H1 (cell line): Measurements from ENCODE around the gene SRSF12. TPM values are rescaled to one million over a fixed set of nuclear protein-coding genes. Genes with fewer than 3 reads are reported as not detected.

Experiments used
- CTCF ChIA-PET: fragments of 300-600 bp; sonication (Branson Sonifier 250); formaldehyde crosslinking; loops from one replicate; lab custom pipeline; 2021; ENCODE audit not compliant: partially characterized antibody; lab: Charles Lee
- POLR2A ChIA-PET: fragments of 300-600 bp; sonication (Branson Sonifier 250); formaldehyde crosslinking; loops from one replicate; lab custom pipeline; 2021; ENCODE audit warnings: inconsistent platforms; ENCODE audit not compliant: partially characterized antibody; lab: Charles Lee
- DNase-seq, 2 experiments: peaks; one replicate each; pipeline versions ENCODE4 v3.0.0 to v3.0.0-alpha.2; 2010 to 2022; ENCODE audit warnings: low spot score in 2 of 2, low read depth in 1 of 2, mixed read lengths in 1 of 2
- FAIRE-seq: peaks from 2 replicates; lab custom pipeline; 2011; peaks lifted over from hg19 to GRCh38; lab: Jason Lieb, UNC
- H2AFZ ChIP-seq: 2 replicates; pipeline ENCODE4 v1.8.1; 2012; ENCODE audit warnings: low read length, inconsistent platforms
- H2AK5ac ChIP-seq: 2 replicates; pipeline ENCODE4 v1.6.1; 2013; ENCODE audit warnings: low read depth, low read length
- H2BK120ac ChIP-seq: replicated peaks from 2 replicates; pipeline ENCODE3; 2013; ENCODE audit warnings: low read depth, low read length, inconsistent platforms
- H2BK12ac ChIP-seq: 2 replicates; pipeline ENCODE4 v1.6.1; 2013; ENCODE audit warnings: low read depth, low read length
- H2BK15ac ChIP-seq: 2 replicates; pipeline ENCODE4 v1.6.1; 2013; ENCODE audit warnings: low read length
- H2BK20ac ChIP-seq: 2 replicates; pipeline ENCODE4 v1.6.1; 2013; ENCODE audit warnings: low read length
- H2BK5ac ChIP-seq: 2 replicates; pipeline ENCODE4 v1.6.1; 2013; ENCODE audit warnings: low read depth, low read length
- H3K14ac ChIP-seq: 2 replicates; pipeline ENCODE4 v1.6.1; 2013; ENCODE audit warnings: inconsistent platforms; ENCODE audit not compliant: insufficient read length
- H3K18ac ChIP-seq: 2 replicates; pipeline ENCODE4 v1.6.1; 2013; ENCODE audit warnings: low read length; ENCODE audit errors: extremely low read depth
- H3K23ac ChIP-seq: 2 replicates; pipeline ENCODE4 v1.6.1; 2013; ENCODE audit warnings: inconsistent platforms; ENCODE audit not compliant: insufficient read length
- H3K23me2 ChIP-seq: 2 replicates; pipeline ENCODE4 v1.6.1; 2013; ENCODE audit warnings: low read depth, low read length
- H3K27ac ChIP-seq: 2 replicates; pipeline ENCODE4 v1.6.1; 2011; ENCODE audit warnings: low read depth, low read length, inconsistent platforms
- H3K27me3 ChIP-seq, 4 experiments: replicated peaks in 1 of 4; 1 replicate in 1 of 4; 2 replicates in 3 of 4; pipeline versions ENCODE4 v1.6.1 to v1.8.1; 2011 to 2013; ENCODE audit warnings: low read length in 3 of 4, mild to moderate bottlenecking in 3 of 4, inconsistent platforms in 2 of 4, mixed read lengths in 2 of 4, moderate library complexity in 1 of 4; ENCODE audit not compliant: control insufficient read depth in 3 of 4, insufficient read depth in 3 of 4; ENCODE audit errors: extremely low read depth in 1 of 4
- H3K36me3 ChIP-seq, 4 experiments: 2 replicates each; pipeline versions ENCODE4 v1.6.1 to v1.8.1; 2011 to 2013; ENCODE audit warnings: mild to moderate bottlenecking in 4 of 4, low read length in 3 of 4, moderate library complexity in 2 of 4, control low read depth in 1 of 4, inconsistent platforms in 1 of 4; ENCODE audit not compliant: insufficient read depth in 4 of 4, control insufficient read depth in 2 of 4
- H3K4ac ChIP-seq: replicated peaks from 2 replicates; pipeline ENCODE3; 2013; ENCODE audit warnings: low read length, low read depth, mixed read lengths, inconsistent platforms; ENCODE audit not compliant: insufficient read length
- H3K4me1 ChIP-seq, 4 experiments: replicated peaks in 1 of 4; 1 replicate in 1 of 4; 2 replicates in 3 of 4; pipeline versions ENCODE4 v1.6.1 to v1.8.1; 2011 to 2013; ENCODE audit warnings: low read length in 3 of 4, inconsistent platforms in 2 of 4, mixed read lengths in 1 of 4; ENCODE audit not compliant: insufficient read depth in 4 of 4, control insufficient read depth in 3 of 4
- H3K4me2 ChIP-seq, 2 experiments: 2 replicates each; pipeline versions ENCODE4 v1.6.1 to v1.8.1; 2011 to 2013; ENCODE audit warnings: low read depth in 2 of 2, low read length in 2 of 2, control low read depth in 1 of 2, inconsistent platforms in 1 of 2, mild to moderate bottlenecking in 1 of 2; ENCODE audit not compliant: insufficient read depth in 1 of 2
- H3K4me3 ChIP-seq, 4 experiments: fragments of 200-600, 300-600 bp in 1 of 4; sonication (generic), shearing (Covaris generic), sonication (Bioruptor Twin) in 1 of 4; 2 replicates each; pipeline versions ENCODE4 v1.5.1 to v1.8.1; 2011 to 2016; ENCODE audit warnings: low read length in 4 of 4, low read depth in 3 of 4, control low read depth in 2 of 4, inconsistent platforms in 2 of 4, mild to moderate bottlenecking in 2 of 4, mixed read lengths in 1 of 4, moderate library complexity in 1 of 4; ENCODE audit not compliant: insufficient read depth in 2 of 4; ENCODE audit errors: extremely low read depth in 1 of 4
- H3K56ac ChIP-seq: replicated peaks from 2 replicates; pipeline ENCODE3; 2013; ENCODE audit warnings: low read depth, mild to moderate bottlenecking, mixed read lengths, low read length, inconsistent platforms; ENCODE audit not compliant: insufficient read length
- H3K79me1 ChIP-seq: 2 replicates; pipeline ENCODE4 v1.6.1; 2013; ENCODE audit warnings: low read depth, low read length, control low read depth
- H3K79me2 ChIP-seq, 2 experiments: 2 replicates each; pipeline versions ENCODE4 v1.6.1 to v1.8.1; 2012 to 2013; ENCODE audit warnings: low read length in 2 of 2, mild to moderate bottlenecking in 2 of 2, inconsistent platforms in 1 of 2; ENCODE audit not compliant: insufficient read depth in 2 of 2, control insufficient read depth in 1 of 2
- H3K9ac ChIP-seq, 4 experiments: replicated peaks in 1 of 4; 1 replicate in 1 of 4; 2 replicates in 3 of 4; pipeline versions ENCODE4 v1.6.1 to v1.8.1; 2011 to 2013; ENCODE audit warnings: low read depth in 3 of 4, low read length in 3 of 4, control low read depth in 2 of 4, mild to moderate bottlenecking in 2 of 4, moderate library complexity in 2 of 4, inconsistent platforms in 1 of 4; ENCODE audit errors: extremely low read depth in 1 of 4
- H3K9me3 ChIP-seq, 2 experiments: 2 replicates each; pipeline versions ENCODE4 v1.6.1 to v1.8.1; 2012 to 2013; ENCODE audit warnings: mild to moderate bottlenecking in 2 of 2, moderate library complexity in 2 of 2, control low read depth in 1 of 2, inconsistent platforms in 1 of 2, low read depth in 1 of 2, low read length in 1 of 2, mixed read lengths in 1 of 2; ENCODE audit not compliant: insufficient read depth in 2 of 2
- H4K20me1 ChIP-seq, 2 experiments: replicated peaks in 1 of 2; 2 replicates each; pipeline versions ENCODE3 to v1.8.1; 2011 to 2013; ENCODE audit warnings: inconsistent platforms in 2 of 2, low read length in 2 of 2, mild to moderate bottlenecking in 1 of 2; ENCODE audit not compliant: insufficient read depth in 2 of 2, control insufficient read depth in 1 of 2
- H4K5ac ChIP-seq: 2 replicates; pipeline ENCODE4 v1.6.1; 2013; ENCODE audit warnings: low read length, low read depth, mixed read lengths, inconsistent platforms; ENCODE audit not compliant: insufficient read length
- H4K8ac ChIP-seq: 2 replicates; pipeline ENCODE4 v1.8.0; 2013; ENCODE audit warnings: mild to moderate bottlenecking, moderate library complexity, low read length, inconsistent platforms; ENCODE audit not compliant: insufficient read depth; ENCODE audit errors: extremely low read depth
- H4K91ac ChIP-seq: replicated peaks from 2 replicates; pipeline ENCODE3; 2013; ENCODE audit warnings: low read length, mixed read lengths, inconsistent platforms; ENCODE audit not compliant: insufficient read length
- CTCF ChIP-seq, 3 experiments: IDR thresholded peaks; 1 replicate in 2 of 3; 2 replicates in 1 of 3; pipeline versions ENCODE4 v1.5.1 to v1.6.1; 2011; ENCODE audit warnings: low read length in 3 of 3, mild to moderate bottlenecking in 3 of 3, inconsistent platforms in 2 of 3, low read depth in 1 of 3, moderate library complexity in 1 of 3; ENCODE audit not compliant: insufficient read depth in 1 of 3; ENCODE audit errors: control extremely low read depth in 1 of 3
- NRF1 ChIP-seq: IDR thresholded peaks from 2 replicates; pipeline ENCODE4 v1.6.1; 2011; ENCODE audit warnings: mild to moderate bottlenecking, low read depth, low read length, improper control_type of control experiment
- PHF8 ChIP-seq: fragments of 200-600 bp; sonication (generic); conservative IDR thresholded peaks from 2 replicates; pipeline ENCODE4 v1.7.1; 2012; ENCODE audit warnings: low read depth, mild to moderate bottlenecking, inconsistent platforms, low read length, moderate library complexity
- POU5F1 ChIP-seq: IDR thresholded peaks from 2 replicates; pipeline ENCODE4 v1.6.1; 2011; ENCODE audit warnings: low read depth, mild to moderate bottlenecking, low read length, moderate library complexity
- SUZ12 ChIP-seq: fragments of 200-600 bp; sonication (generic); IDR thresholded peaks from 2 replicates; pipeline ENCODE4 v1.6.1; 2012; ENCODE audit warnings: mild to moderate bottlenecking, inconsistent platforms, low read length, moderate library complexity, mixed read lengths
- WGBS, 2 experiments: shearing (Covaris generic) in 1 of 2; methylation state at CpG; one replicate each; pipeline versions ENCODE4 v1.1.6 to v1.1.7; 2013 to 2015; ENCODE audit warnings: low lambda C conversion rate in 2 of 2, mixed read lengths in 2 of 2, inconsistent platforms in 1 of 2, low coverage in 1 of 2, missing lambda C conversion rate in 1 of 2; ENCODE audit not compliant: insufficient replicate concordance in 2 of 2, insufficient coverage in 1 of 2, insufficient read length in 1 of 2; ENCODE audit errors: extremely low coverage in 1 of 2, missing lambda C conversion rate in 1 of 2; 5-methylcytosine and 5-hydroxymethylcytosine counted together
- polyA plus RNA-seq, 7 experiments: library from polyadenylated mRNA; depleted of rRNA in 3 of 7; stranded (reverse) in 5 of 7; unstranded in 2 of 7; fragments of >200 nt in 5 of 7; fragments of 200-250 nt in 2 of 7; gene quantifications; 1 replicate in 5 of 7; 2 replicates in 1 of 7; 4 replicates in 1 of 7; pipeline versions ENCODE4 v1.2.1 to v1.2.3, GENCODE V29; 2011 to 2013; ENCODE audit warnings: missing spikeins in 2 of 7, mixed read lengths in 2 of 7
- total RNA-seq: library from RNA; stranded (reverse); fragmentation: NEBNext Ultra II Directional; extraction: Animal tissue kit (Norgen Biotek cat#: 25700); gene quantifications from 2 replicates; pipeline ENCODE4 v1.2.1, GENCODE V29; 2021

Gene SRSF12
- total and polyA plus RNA-seq, 2 of the 8 experiments (the other 6 are each of a cell fraction or from before 2014, with no cell fraction given) = 2.6 to 4.2 TPM

- DNase-seq = no peak
- Histone ChIP-seq H4K20me1 (no peaks in the 10 kb centered on the region), H4K5ac (no peak overlapping the region), H3K9ac (no peak overlapping the region), H3K79me2 (no peaks in the 10 kb centered on the region), H3K27ac (no peak overlapping the region), H2BK20ac (no peak overlapping the region), H2BK15ac (no peak overlapping the region), H2AK5ac (no peak overlapping the region), H3K79me1 (no peaks in the 10 kb centered on the region), H4K91ac (no peak overlapping the region), H3K23me2 (no peaks in the 10 kb centered on the region; the same call in 1 of the 2 replicates), H3K14ac (no peak overlapping the region), H3K36me3 (peaks cover 0 to 4% (median 0%) of the 10 kb centered on the region in 4 experiments; a peak in 1 of 8 replicates), H2AFZ (no peak overlapping the region), H3K27me3 (no peaks in the 10 kb centered on the region), H2BK5ac (no peak overlapping the region), H2BK12ac (no peak overlapping the region), H3K9me3 (no peaks in the 10 kb centered on the region), H3K4me3 (no peak overlapping the region), H3K18ac (no peak overlapping the region), H3K4me2 (no peak overlapping the region), H3K56ac (no peak overlapping the region), H3K4me1 (peaks cover 0 to 3% (median 0%) of the 10 kb centered on the region in 4 experiments; a peak in 1 of 7 replicates), H2BK120ac (no peak overlapping the region), H3K23ac (no peak overlapping the region), H3K4ac (no peak overlapping the region), H4K8ac (no peak overlapping the region)
- TF ChIP-seq SUZ12 = no peak
- TF ChIP-seq NRF1 = no peak
- no peak for TF ChIP-seq PHF8
- no peak for TF ChIP-seq POU5F1
- TF ChIP-seq CTCF (IDR thresholded peaks at IDR 0.05; ENCODE audit: control extremely low read depth in 1 of 3, insufficient read depth in 1 of 3, low read depth in 1 of 3, low read length in 3 of 3) = no peak
- no peak for FAIRE-seq
- POLR2A ChIA-PET = no interaction called here
- CTCF ChIA-PET = interaction anchor here (0.6 to 2.2 kb wide), 30 partner anchors 8 to 417 kb away, joined by 3 to 9 read pairs (median 4); partner anchors contain the start of gene GABRR2
- 92% methylated on average over 4 of the region's 4 CpGs; no CpG with 5 or more reads in 1 of the 2 experiments for WGBS, 2 experiments
These were observed 44.1 kb upstream of the SRSF12 start for GRCh38 chr6:89162047-89162371.
